Subcutaneous abdominal adipose tissue (tissue), 5 donors: ENCODE data around the gene OVOL1.
A peak's percentile ranks its signal among the peaks of the same experiment; 100 is the strongest.
"Not testable (repeated sequence)": the region's sequence is repeated elsewhere in the genome, so short reads cannot be mapped to it uniquely, and the experiment has no call there.

Experiments used
- H3K27ac ChIP-seq: one replicate; pipeline ENCODE4 v1.7.0; 2013; ENCODE audit warnings: low read depth, mild to moderate bottlenecking, inconsistent platforms, low read length, moderate library complexity
- H3K27me3 ChIP-seq, 5 donors: one replicate each; pipeline ENCODE4 v1.7.0; 2013; ENCODE audit warnings: low read length in 5 of 5, inconsistent platforms in 1 of 5; ENCODE audit not compliant: control insufficient read depth in 5 of 5, insufficient read depth in 4 of 5
- H3K36me3 ChIP-seq, 5 donors: one replicate each; pipeline ENCODE4 v1.7.0; 2013; ENCODE audit warnings: low read length in 5 of 5; ENCODE audit not compliant: control insufficient read depth in 5 of 5, insufficient read depth in 5 of 5
- H3K4me1 ChIP-seq, 5 donors: one replicate each; pipeline ENCODE4 v1.7.0; 2013; ENCODE audit warnings: low read length in 5 of 5, mild to moderate bottlenecking in 3 of 5, moderate library complexity in 1 of 5; ENCODE audit not compliant: control insufficient read depth in 5 of 5, insufficient read depth in 5 of 5
- H3K4me3 ChIP-seq, 5 donors: one replicate each; pipeline ENCODE4 v1.7.0; 2013; ENCODE audit warnings: low read length in 5 of 5, low read depth in 1 of 5
- H3K9ac ChIP-seq, 5 donors: one replicate each; pipeline ENCODE4 v1.7.0; 2013; ENCODE audit warnings: low read length in 5 of 5, mild to moderate bottlenecking in 4 of 5, moderate library complexity in 3 of 5
- H3K9me3 ChIP-seq, 5 donors: one replicate each; pipeline ENCODE4 v1.7.0; 2013; ENCODE audit warnings: low read length in 5 of 5; ENCODE audit not compliant: control insufficient read depth in 5 of 5
- donor health status: healthy.
- donor health status: healthy.
- donor health status: healthy.
- donor health status: healthy.
- donor health status: healthy.

The OVOL1 gene

GRCh38 chr11:65764434-65764833 is 22.4 kb upstream of the OVOL1 start:
- H3K27ac ChIP-seq: no peak overlapping the region
- H3K36me3 ChIP-seq: no peaks in the 10 kb centered on the region
- H3K4me1 ChIP-seq: peaks cover 0 to 3% (median 0%) of the 10 kb centered on the region in 5 donors
- H3K27me3 ChIP-seq: no peaks in the 10 kb centered on the region
- no peak overlapping the region for H3K4me3 ChIP-seq
- no peak overlapping the region for H3K9ac ChIP-seq
- no peaks in the 10 kb centered on the region for H3K9me3 ChIP-seq

DNA sequence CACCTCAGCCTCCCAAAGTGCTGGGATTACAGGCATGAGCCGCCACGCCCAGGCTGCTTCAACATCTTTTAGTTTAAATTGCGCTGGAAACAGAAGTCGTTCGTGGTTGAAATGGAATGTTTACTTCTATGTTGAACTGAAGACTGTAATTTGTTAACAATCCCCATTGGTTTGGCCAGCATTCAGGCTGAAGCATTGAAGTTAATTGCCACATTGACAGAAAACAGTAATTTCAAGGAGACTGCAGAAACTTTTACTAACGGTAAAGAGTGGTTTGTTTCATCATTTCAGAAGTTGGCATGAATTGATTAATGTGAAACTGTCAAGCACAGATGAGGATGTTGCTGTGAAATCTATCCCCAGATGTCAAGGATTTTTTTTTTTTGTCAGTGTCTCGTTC is 20.3 kb upstream of the OVOL1 start:
- H3K27me3 ChIP-seq: no peaks in the 10 kb centered on the region
- no peaks in the 10 kb centered on the region for H3K9me3 ChIP-seq
- H3K9ac ChIP-seq: no peak overlapping the region
- H3K27ac ChIP-seq: no peak overlapping the region
- no peaks in the 10 kb centered on the region for H3K36me3 ChIP-seq
- H3K4me3 ChIP-seq: no peak overlapping the region
- H3K4me1 ChIP-seq: peaks cover 0 to 9% (median 5%) of the 10 kb centered on the region in 5 donors

DNA sequence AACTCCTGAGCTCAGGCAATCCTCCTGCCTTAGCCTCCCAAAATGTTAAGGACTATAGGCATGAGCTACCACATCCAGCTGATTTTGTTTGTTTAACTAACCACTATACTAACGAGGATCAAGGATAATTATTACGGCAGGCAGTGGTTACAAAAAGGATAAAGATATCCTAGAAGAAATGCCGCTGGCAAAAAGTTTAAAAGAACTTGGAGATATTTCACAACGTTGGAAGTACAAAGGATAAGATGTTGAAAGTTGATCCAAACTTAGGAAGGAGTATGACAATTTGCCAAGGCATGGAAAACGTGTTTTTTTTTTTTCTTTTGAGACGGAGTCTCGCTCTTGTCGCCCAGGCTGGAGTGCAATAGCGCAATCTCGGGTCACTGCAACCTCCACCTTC is 19.5 kb upstream of the OVOL1 start:
- no peaks in the 10 kb centered on the region for H3K36me3 ChIP-seq
- no peaks in the 10 kb centered on the region for H3K9me3 ChIP-seq
- H3K4me3 ChIP-seq: no peak overlapping the region
- H3K27me3 ChIP-seq: no peaks in the 10 kb centered on the region
- no peak overlapping the region for H3K27ac ChIP-seq
- H3K9ac ChIP-seq: no peak overlapping the region
- peaks cover 0 to 10% (median 5%) of the 10 kb centered on the region in 5 donors for H3K4me1 ChIP-seq

DNA sequence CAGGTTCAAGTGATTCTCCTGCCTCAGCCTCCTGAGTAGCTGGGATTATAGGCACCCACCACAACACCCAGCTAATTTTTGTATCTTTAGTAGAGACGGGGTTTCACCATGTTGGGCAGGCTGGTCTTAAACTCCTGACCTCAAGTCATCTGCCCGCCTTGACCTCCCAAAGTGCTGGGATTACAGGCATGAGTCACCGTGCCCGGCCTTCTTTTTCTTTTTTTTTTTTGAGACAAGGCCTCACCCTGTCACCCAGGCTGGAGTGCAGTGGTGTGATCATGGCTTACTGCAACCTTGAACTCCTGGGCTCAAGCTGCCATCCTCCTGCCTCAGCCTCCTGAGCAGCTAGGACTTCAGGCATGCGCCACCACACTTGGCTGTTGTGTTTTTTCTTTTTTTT is 19.1 kb upstream of the OVOL1 start:
- not testable (repeated sequence) for H3K36me3 ChIP-seq, H3K9ac ChIP-seq, H3K9me3 ChIP-seq, H3K4me3 ChIP-seq, H3K4me1 ChIP-seq, H3K27me3 ChIP-seq, H3K27ac ChIP-seq

DNA sequence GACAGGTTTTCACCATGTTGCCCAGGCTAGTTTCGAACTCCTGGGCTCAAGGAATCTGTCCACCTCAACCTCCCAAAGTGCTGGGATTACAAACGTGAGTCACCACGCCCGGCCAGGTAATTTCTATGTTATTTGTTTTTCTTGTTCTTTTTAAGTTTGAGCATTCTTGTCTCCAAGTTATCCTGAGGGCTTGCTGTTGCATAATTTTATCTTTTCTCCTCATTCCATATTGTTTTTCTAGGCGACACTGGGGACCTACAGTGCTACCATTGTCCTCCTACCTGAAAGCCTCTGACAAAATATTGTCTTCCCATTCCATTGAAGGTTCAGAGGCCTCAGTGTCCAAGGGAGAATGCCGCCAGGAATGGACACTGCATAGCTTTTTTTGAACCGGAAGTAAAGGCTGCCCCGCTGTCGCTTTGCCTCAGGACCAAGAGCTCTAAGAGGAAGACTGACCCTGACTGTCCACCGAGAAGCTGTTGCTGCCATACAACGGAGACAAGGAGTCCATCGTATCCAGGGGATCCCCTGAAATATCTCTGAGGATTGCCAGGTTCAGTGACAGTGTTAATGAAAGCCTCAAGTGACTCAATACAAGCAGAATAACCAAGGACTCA is 15.8 kb upstream of the OVOL1 start:
- Histone ChIP-seq H3K4me1 (peaks cover 0 to 20% (median 11%) of the 10 kb centered on the region in 5 donors), H3K9ac (peak overlapping the region in 1 of 5 donors; percentile 28), H3K27ac (no peak overlapping the region), H3K9me3 (no peaks in the 10 kb centered on the region), H3K27me3 (no peaks in the 10 kb centered on the region), H3K36me3 (no peaks in the 10 kb centered on the region), H3K4me3 (no peak overlapping the region)

DNA sequence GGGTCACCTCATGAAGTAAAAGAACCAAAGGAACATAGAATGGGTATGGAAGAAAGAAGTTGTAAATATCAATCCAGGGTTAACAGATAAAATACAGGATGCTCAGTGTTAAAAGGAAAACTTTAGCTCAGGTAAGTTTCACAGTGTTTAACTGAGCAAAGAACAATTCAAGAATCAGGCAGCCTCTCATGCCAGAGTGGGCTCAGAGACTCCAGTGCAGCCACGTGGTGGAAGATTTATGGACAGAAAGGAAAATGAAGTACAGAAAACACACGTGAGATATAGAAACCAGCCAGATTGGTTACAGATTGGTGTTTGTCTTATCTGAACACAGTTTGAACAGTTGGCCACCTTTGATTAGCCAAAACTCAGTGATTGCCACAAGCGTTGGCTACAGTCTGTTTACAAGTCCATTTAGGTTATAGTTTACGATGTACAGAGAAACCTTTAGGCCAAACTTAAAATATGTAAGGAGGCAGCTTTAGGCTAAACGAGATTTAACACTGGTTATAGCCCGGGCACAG is 15.2 kb upstream of the OVOL1 start:
- H3K27me3 ChIP-seq: no peaks in the 10 kb centered on the region
- H3K9me3 ChIP-seq: no peaks in the 10 kb centered on the region
- H3K27ac ChIP-seq: no peak overlapping the region
- H3K4me1 ChIP-seq: peaks cover 0 to 26% (median 17%) of the 10 kb centered on the region in 5 donors
- H3K4me3 ChIP-seq: no peak overlapping the region
- H3K9ac ChIP-seq: peak overlapping the region in 1 of 5 donors; percentile 28
- H3K36me3 ChIP-seq: no peaks in the 10 kb centered on the region

- H3K4me1 ChIP-seq: peaks cover 5 to 48% (median 40%) of the 10 kb centered on the region in 5 donors
- no peak overlapping the region for H3K4me3 ChIP-seq
- H3K9me3 ChIP-seq: no peaks in the 10 kb centered on the region
- peaks cover 0 to 21% (median 19%) of the 10 kb centered on the region in 5 donors for H3K36me3 ChIP-seq
- H3K27me3 ChIP-seq: no peaks in the 10 kb centered on the region
- no peak overlapping the region for H3K27ac ChIP-seq
- H3K9ac ChIP-seq: no peak overlapping the region
These were observed 13.0 kb upstream of the OVOL1 start for GRCh38 chr11:65773784-65774411.

DNA sequence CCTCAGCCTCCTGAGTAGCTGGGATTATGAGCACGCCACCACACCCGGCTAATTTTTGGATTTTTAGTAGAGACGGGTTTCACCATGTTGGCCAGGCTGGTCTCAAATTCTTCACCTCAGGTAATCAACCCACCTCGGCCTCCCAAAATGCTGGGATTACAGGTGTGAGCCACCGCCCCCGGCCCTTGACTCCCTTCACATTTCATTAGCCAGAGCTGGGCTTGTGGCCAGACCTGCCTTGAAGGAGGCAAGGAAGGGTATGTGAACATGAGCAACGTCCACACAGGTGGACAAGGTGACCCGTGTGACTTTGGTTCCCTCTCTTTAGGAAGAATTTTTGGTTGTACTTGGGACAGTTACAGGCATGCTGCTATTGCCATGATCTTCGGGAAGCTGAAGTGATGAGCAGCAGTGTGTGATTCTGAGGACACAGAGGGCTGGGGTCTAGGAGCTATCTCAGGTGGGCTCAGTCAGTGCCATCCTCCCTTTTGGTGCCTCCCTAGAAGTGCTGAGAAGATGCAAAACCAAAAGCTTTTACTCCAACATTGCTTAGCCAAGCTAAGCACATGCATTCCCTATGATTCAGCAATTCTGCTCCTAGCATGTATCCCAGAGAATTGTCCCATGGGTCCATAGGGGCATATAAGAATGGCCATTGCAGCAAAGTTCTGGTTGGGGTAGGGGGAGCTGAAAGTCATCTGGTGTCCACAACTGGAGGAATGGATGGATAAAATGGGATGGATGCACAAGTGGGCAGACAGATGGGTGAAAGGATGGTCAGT is 12.1 kb upstream of the OVOL1 start:
- Histone ChIP-seq H3K9me3 (no peaks in the 10 kb centered on the region), H3K27me3 (no peaks in the 10 kb centered on the region), H3K9ac (peak overlapping the region in 1 of 5 donors; percentile 26), H3K4me1 (peaks cover 7 to 52% (median 46%) of the 10 kb centered on the region in 5 donors), H3K4me3 (no peak overlapping the region), H3K27ac (peak overlapping the region; percentile 75), H3K36me3 (peaks cover 0 to 26% (median 22%) of the 10 kb centered on the region in 5 donors)

GRCh38 chr11:65776196-65776595 is 10.7 kb upstream of the OVOL1 start:
- Histone ChIP-seq H3K27me3 (no peaks in the 10 kb centered on the region), H3K4me3 (no peak overlapping the region), H3K9ac (peak overlapping the region in 1 of 5 donors; percentile 37), H3K36me3 (peaks cover 0 to 26% (median 22%) of the 10 kb centered on the region in 5 donors), H3K27ac (peak overlapping the region; percentile 78), H3K9me3 (no peaks in the 10 kb centered on the region), H3K4me1 (peaks cover 7 to 51% (median 44%) of the 10 kb centered on the region in 5 donors)

GRCh38 chr11:65776710-65777141 is 10.1 kb upstream of the OVOL1 start:
- Histone ChIP-seq H3K9me3 (no peaks in the 10 kb centered on the region), H3K4me3 (no peak overlapping the region), H3K27me3 (no peaks in the 10 kb centered on the region), H3K9ac (peak overlapping the region in 2 of 5 donors; percentile 37 to 50), H3K27ac (peak overlapping the region; percentile 78), H3K36me3 (peaks cover 0 to 26% (median 22%) of the 10 kb centered on the region in 5 donors), H3K4me1 (peaks cover 7 to 57% (median 48%) of the 10 kb centered on the region in 5 donors)
